Myocyte (in vitro differentiated cells): ENCODE data around the gene CHTF18. TPM values are rescaled to one million over a fixed set of nuclear protein-coding genes. Genes with fewer than 3 reads are reported as not detected.
A peak's percentile ranks its signal among the peaks of the same experiment; 100 is the strongest.
"Not testable (repeated sequence)": the region's sequence is repeated elsewhere in the genome, so short reads cannot be mapped to it uniquely, and the experiment has no call there.

Experiments used
- DNase-seq: peaks from one replicate; pipeline ENCODE4 v3.0.0-alpha.2; 2012; ENCODE audit warnings: low read depth
- total RNA-seq: library from RNA; depleted of rRNA; stranded (reverse); fragments of >200 nt; gene quantifications from 2 replicates; pipeline ENCODE4 v1.2.3, GENCODE V29; 2014

The CHTF18 gene
- total RNA-seq, 1 donor from 2014 or later: 10.0 TPM

DNA sequence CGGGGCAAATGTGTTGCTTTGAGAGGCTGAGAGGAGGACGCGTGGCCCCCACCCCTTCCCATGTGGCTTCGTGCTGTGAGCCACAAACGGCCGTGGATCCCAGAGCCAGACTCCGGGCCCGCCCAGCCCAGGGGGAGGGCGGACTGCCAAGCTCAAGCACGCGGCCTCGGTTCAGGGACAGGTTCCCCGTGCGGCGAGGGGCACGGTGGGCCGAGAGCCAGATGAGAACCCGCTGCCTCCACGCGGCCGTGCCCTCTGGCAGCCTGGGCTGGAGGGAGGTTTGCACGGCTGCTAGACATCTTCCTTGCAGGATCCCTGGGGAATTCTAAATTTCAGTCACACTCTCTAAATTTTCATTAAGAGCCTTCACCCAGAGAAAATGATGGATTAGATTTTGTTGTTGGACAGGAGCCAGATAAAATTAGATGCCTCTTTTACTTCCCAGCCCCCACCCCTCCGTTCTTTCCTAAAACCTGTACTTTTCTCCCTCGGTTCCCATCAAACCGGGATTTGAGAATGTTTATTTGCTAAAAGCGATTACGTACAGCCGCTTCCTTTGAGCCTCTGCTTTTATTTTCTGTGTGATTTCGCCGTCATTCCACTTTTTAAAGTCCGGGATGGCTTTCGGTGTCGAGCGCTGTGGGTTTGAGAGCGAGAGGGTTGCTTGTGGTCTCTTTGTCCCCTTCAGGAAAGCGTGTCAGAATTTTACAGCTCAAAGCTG lies 37.1 kb downstream of the CHTF18 start:
- peak; percentile 57 for DNase-seq

DNA sequence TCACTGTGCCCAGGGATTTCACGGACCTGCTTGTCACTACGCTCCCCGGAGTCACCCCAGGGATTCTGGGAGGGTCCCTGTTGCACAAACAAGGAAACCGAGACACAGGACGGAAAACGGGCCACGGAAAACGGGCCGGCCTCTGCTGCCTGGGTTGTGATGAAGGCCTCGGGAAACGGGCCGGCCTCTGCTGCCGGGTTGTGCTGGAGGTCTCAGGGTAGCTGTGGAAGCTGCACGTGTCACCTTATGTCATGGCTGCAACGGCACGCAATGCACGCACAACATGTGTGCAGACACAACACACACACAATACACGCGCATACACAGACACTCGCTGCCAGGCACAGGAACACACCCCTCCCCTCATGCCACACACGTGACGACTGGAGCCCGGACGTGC lies 39.1 kb downstream of the CHTF18 start:
- DNase-seq: no peak

DNA sequence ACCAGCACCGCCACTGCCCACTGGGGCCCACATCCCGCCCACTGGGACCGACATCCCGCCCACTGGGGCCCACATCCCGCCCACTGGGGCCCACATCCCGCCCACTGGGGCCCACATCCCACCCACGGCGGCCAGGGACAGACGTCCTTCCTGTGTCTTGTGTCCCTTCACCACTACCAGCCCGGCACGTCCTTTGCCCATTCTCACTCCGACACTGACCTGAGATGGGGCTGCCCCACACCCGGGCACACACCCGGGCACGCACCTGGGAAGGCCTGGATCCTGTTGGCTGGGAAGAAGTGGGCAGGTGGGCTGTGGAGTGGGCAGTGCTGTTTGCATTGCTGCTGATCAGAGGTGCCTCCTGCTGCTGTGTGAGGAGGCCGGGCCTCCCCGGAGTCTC lies 40.5 kb downstream of the CHTF18 start:
- no peak for DNase-seq

DNA sequence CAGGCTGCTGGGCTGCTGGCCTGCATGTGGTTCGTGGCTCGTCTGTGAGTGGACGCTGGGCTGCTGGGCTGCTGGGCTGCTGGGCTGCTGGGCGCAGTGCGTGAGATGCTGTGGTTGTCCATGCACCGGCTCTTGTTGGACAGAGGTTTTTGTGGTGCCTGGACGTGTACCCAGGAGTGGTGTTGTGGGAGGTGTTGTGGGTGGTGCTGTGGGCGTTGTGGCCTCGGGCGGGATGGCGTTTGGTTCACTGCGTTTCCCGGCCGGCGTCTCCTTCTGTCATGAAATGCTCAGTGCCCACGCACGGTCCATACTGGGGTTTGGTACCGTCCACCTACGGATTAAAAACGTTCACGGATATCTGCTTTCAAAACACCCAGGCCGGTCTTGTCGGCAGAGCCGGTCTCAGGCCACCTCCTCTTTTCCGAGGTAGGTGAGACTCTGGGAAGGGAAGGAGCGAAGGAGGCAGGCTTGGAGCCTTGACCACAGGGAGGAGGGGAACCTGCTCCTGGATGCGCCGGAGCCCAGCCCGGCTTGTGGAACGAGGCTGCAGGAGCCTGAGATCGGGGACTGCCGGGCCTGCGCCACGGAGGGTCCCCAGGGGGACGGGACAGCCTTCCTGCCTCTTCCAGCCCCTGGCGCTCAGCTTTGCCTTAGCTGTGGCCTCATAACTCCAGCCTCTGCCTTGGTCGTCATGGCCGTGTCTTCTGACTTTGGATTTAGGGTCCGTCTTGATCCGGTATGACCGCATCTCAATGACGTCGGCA lies 41.9 kb downstream of the CHTF18 start:
- DNase-seq: no peak

DNA sequence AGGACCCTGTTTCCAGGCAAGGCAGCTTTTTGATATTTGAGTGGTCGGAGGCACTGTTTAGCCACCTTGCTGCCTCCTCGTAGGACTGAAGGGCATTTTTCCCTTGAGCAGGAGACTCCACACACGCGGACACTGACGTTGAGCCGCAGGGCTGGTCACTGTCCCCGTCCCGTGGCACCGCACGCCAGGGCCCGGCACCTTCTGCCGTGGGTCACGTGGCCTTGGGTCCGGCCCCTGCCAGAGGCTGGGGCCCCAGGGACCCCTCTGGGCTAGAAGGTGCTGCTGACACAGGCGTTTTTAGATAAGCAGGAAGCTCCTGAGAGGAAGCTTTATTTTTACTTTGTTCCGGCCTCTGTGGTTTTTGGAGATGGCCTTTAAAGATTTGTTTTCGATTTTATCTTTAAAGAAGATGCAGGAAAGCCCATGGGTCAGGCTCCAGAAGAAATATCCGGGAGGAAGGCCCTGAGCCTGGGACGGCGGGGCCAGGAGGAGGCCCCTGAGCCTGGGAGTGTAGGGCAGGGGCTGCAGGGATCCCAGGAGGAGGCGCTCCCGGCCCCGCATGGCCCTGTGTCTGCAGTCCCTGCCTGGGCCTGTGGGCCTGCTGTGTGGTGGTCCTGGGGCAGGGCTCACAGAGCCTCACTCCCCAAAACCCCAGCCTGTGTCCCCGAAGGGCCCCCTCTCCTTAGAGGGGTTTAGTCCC lies 42.6 kb downstream of the CHTF18 start:
- DNase-seq: no peak

DNA sequence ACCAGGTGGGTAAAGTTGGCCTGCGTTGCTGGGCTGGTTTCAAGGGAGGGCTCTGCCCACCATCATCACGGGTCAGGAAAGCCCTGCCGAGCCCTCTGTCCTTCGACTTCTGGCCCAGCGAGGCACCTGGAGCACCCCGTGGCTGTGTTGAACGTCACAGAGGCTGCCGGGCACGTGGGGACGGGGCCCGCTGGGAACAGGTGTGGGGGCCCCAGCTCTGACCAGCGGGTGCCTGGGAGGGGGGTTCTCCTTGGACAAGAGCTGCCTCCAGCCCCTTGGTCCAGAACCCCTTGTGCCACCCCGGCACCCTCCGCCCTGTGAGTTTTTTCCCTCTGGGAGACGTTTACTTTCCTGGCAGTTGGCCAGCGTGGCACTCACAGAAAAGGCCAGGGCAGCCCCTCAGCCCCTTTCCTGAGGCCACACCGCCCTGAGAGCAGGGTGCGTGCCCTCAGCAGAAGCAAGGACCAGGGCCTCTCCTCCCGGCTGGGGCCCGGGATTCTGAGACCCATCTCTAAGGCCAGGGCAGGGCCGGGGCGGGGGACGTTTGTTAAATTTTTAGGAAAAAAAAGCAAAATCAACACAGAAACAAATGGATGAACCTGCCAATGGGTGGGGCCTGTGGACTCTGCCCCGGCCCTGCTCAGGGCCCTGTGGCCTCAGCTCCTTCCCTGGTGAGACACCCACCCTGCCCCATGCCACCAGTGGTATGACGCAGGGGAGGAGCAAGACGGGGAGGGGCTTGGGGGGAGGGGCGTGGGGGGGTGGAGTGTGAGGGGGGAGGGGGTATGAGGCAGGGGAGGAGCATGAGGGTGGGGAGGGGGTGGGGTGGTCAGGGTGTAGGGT lies 43.4 kb downstream of the CHTF18 start:
- no peak for DNase-seq

DNA sequence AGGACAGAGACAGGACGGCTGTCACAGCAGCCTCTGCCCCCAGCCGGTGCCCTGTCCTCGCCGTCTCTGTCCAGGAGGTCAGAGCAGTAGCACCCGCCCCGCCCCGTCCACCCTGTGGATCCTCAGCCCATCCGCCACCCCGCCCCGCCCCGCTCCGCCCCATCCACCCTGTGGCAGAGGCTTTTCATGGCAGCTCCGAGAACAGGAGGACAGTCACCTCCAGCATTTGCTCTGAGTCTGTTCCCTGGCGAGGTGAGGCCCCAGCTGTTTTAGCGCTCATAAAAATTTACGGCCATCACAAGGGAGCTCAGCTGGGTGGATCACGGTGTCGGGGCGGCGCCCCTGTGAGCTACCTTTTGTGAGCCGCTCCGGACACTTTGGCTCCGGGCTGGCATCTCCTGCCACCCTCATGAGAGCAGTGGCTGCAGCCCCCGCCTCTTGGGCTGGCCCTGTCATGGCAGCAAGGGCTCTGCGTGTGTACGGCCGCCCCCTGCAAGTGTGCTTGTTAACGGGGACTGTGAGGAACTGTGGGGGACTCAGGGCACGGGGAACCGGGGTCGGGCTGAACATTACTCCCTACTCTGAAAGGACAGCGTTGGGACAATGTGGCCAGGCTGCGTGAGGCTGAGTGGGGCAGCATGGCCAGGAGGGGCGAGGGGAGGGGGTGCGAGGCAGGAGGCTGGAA lies 44.4 kb downstream of the CHTF18 start:
- no peak for DNase-seq

DNA sequence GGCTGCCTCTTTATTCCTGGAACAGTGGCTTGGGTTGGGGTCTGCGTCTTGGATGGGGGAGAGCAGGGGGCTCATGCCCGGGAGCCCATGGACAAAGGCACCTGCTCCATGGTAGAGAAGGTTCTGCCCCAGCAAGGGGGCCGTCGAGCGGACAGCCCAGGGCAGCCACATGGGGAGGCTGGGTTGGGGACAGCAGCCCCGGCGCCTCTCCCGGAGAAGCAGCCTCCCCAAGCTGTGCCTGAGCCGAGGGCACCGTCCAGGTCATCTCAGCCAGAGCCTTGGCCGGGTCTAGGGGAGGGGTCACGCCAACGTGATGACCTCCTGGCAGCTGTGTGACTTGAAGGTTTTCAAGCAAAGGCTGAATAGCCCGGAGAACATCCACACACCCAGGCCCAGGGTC lies 45.0 kb downstream of the CHTF18 start:
- DNase-seq: no peak

DNA sequence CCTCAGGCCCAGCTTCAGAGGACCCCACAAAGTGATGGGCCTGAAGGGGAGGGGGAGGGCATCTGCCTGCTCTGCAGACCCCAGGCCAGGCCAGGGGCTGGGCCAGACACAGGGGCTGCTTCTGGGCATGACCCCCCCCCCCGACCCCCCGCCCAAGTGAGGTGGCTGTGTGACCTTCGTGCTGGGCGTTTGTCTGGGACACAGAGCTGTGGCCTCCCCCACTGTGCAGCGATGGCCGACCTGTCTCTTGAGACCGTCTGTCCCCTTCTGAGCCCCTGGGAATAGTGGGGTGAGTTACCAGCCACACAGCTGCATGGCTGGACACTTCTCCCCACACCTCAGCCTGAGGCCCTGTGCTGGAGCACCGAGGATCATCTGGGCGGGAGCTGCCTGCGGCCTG lies 47.0 kb downstream of the CHTF18 start:
- DNase-seq: no peak

DNA sequence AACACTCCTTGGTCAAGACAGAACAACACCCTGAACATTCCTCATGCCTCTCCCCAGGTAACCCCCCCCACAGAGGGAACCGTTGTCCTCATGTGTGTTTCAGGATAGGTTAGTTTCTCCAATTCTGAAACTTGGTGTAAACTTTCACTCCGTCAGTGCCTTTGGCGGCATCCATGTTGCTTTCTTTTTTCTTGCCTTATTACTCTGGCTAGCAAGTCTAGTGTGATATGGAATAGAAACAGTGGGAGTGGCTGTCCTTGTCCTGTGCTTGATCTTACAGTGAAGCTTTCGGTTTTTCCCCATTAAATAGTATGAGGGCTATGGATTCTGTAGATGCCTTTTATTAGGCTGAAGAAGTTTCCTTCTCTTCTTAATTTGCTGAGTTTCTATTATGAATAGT lies 47.8 kb downstream of the CHTF18 start:
- DNase-seq: no peak

DNA sequence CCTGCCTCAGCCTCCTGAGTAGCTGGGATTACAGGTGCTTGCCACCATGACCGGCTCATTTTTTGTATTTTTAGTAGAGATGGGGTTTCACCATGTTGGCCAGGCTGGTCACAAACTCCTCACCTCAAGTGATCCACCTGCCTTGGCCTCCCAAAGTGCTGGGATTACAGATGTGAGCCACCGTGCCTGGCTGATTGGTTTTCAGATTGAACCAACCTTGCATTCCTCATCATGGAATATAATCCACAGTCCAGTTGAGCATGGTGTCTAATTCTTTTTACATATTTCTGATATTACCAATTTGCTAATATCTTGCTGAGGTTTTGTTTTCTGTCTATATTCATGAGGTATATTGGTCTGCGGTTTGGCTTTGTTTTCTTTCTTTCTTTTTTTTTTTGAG lies 48.4 kb downstream of the CHTF18 start:
- DNase-seq: not testable (repeated sequence)

DNA sequence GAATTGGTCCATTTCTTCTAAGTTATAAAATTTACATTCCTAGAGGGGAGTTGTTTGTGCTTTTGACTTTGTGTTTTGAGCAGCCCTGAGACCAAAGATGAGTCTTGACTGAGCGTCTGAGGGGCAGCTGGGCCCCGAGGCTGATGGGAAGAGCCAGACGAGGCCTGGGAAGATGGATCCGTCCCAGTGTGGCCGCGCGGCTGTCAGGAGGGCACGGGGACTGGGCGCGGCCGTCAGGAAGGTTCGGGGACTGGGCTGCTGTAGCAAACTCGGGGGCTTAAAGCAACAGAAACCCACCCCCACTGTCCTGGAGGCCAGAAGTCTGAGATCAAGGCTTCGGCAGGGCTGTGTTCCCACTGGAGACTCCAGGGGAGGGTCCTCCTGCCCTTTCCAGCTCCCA lies 50.3 kb downstream of the CHTF18 start:
- DNase-seq: no peak

DNA sequence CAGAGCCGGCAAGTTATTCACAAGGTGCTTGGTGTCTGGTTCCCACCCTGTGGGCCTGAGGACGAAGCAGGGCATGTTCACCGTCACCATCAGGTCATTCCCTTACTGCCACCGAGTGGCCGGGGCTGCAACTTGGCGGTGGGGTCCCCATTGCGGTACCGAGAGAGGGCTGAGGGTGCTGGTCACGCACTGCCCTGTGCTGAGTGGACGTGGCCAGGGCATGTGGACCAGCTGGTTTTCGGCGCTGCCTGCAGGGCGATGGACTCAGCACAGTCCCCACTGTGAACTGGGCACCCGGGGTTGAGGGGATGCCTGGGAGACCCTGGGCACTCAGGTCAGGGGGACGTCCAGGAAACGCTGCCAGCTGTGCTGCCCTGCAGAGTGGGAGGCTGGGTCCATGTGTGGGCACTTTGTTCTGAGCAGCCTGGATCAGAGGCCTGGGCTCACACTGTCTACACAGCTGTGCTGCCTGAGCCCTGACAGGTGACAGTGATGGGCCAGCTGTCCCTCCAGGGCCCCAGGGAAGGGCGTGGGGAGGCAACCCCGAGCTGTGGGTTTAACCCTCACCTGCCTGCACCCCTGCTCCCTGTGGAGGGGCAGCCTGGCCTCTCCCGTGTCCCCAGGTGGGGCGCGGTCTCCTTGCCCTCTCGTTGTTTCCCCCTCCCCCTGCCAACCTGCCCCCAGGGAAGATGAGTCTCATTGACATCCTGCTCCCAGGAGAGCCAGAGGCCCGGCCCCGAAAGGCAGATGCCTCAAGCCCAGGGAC lies 51.4 kb downstream of the CHTF18 start:
- peak; percentile 64 for DNase-seq

DNA sequence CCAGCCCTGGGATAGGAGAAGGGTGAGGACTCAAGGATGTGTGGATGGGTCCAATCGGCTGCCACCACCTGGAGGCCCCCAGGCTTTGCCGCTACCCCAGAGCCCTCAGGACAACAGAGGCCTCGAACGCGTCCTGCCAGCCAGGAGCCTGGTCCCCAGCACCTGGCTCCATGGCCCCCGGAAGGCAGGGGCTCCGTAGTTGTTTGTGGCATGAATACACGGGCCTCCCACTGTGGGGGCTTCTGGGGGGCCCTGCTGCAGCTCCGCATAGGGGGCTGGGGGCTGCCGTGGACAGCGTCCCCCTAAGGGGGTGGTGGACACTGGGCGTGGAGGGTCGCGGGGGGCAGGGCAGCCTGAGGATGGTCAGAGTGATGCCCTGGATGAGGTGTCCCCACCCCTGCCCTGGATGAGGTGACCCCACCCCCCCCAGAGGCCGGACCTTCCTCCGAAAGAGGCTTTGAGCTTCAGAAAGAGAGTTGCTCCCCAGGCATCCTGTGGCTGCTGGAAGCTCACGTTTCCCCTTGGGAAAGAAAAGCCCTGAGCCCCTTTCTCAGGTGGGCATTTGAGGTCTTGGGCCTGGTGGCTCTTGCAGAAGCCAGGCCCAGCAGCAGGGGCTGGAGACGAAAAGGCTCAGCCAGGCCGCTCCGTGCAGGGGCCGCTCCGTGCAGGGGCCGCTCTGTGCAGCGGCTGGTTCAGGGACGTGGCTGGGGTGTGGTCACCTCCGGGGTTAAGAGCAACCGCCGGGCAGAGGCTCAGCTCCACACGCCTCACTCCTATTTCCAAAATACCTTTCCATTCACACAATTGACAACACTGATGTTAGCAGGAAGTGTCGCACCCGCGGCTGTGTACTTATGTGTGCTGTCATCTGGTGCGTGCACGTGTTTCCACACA lies 52.4 kb downstream of the CHTF18 start:
- no peak for DNase-seq

DNA sequence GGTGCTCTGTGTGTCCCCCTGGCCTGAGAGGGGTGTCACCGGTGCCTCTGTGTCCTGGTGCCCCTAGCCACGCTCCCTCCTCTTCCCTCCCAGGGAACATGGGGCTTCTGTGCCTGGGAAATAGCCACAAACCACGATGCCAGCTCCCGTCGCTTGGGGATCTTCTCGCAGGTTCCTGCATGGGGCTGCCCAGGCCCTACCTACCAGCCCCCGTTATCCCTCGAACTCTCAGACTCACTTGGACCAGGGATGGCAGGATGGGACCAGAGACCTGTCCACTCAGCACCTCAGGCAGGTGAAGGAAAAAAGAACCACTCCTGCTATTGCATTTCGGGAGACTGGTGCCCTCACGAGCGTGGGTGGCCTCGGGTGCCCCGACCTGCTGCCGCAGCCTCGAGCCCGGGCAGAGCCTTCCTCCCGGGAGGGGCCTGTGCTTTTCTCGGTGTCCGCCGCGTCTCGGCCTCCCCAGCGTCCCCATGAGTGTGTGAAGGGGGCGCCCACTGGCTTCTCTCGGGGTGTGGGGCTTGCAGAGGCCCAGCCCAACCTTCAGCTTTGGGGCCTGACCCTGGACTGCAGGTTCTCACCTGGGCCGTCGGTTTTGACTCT lies 53.1 kb downstream of the CHTF18 start:
- DNase-seq: no peak

DNA sequence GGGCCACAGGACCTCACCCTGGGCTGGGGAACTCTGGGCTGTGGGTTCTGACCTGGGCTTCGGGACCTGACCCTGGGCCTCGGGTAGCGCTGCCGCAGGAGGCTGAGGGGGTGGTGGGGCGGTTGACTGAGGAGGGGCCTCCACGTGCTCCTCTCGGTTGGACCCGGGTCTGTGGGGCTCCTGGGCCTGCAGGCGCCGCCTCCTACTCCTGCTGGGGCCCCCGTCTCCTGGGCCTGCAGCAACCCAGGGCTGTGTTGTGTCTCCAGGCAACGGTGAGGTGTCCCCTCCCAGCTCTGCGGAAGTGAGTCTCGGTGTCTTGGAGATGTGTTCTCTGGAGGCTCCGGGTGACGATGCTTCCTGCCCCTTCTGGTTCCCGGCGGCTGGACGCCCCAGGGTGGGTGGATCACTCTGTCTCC lies 53.6 kb downstream of the CHTF18 start:
- no peak for DNase-seq

DNA sequence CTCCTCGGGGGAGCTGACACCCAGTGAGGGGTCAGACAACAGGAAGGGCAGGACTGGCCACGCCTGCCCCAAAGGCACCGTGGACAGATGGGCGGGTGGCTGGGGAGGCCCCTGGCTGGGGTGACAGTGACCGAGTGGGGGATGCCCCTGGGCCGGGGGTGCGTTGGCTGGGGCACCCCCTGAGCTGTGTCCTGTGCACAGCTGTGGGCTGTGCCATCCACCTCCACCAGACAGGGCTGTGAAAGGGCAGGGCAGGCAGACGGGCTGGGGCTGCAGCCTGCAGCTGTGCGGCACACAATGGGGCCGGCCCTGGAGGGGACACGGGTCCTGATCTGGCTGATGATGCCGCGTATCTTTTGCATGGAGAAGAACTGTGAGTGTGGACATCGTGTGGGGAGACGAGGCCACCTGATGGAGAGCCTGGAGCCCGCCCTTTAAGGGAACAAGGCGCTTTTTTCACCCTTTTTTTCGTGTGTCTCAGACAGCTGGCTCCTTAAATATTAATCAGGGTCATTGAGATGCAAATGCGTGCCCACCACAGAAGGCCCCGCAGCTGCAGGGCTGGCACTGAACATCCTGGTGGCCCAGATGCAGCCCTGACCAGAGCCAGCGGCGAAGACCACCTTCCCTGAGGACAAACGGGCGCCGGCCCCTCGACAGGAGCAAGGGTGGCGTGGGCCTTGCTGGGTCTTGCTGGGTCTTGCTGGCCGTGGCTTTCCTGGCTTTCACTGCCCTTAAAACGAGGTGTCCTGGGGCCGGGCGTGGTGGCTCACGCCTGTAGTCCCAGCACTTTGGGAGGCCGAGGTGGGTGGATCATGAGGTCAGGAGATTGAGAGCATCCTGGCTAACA lies 54.5 kb downstream of the CHTF18 start:
- DNase-seq: no peak

DNA sequence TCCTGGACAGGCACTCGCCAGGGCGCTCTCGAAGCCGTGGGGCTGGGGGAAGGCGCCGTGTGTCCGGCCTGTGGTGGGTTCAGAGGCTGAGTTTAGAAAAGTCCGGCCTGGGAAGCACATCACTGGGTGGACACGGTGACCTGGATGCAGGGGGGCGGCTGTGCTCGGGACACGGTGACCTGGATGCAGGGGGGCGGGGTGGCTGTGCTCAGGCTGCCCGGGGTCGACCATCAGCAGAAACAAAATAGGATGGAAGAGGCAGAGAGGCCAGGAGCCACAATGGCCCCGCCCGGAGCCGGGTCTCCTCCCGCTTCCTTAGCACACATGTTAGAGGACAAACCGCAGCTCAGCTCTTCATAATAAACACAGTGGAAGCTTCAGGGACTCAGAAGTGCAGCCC lies 55.4 kb downstream of the CHTF18 start:
- DNase-seq: no peak
